Sigmoid colon (tissue), 4 donors: Measurements from ENCODE around the gene IFNGR1.

Source experiments
- EP300 ChIP-seq, 4 donors: sonication (generic); formaldehyde crosslinking; IDR thresholded peaks; one replicate each; pipeline ENCODE4 v1.6.1; 2017; ENCODE audit warnings: antibody characterized with exemption in 4 of 4
- POLR2AphosphoS5 ChIP-seq, 4 donors: sonication (generic); formaldehyde crosslinking; IDR thresholded peaks; one replicate each; pipeline ENCODE4 v1.6.1; 2017; ENCODE audit warnings: antibody characterized with exemption in 4 of 4
- TF ChIP-seq, protein P1 (sequence below), 4 experiments: fragments of 450-650 bp in 3 of 4; fragments of 200-600 bp in 1 of 4; IDR thresholded peaks; one replicate each; pipeline ENCODE4 v1.5.1; 2016 to 2019; ENCODE audit warnings: antibody characterized with exemption in 4 of 4, mild to moderate bottlenecking in 3 of 4, moderate library complexity in 2 of 4

DNA sequence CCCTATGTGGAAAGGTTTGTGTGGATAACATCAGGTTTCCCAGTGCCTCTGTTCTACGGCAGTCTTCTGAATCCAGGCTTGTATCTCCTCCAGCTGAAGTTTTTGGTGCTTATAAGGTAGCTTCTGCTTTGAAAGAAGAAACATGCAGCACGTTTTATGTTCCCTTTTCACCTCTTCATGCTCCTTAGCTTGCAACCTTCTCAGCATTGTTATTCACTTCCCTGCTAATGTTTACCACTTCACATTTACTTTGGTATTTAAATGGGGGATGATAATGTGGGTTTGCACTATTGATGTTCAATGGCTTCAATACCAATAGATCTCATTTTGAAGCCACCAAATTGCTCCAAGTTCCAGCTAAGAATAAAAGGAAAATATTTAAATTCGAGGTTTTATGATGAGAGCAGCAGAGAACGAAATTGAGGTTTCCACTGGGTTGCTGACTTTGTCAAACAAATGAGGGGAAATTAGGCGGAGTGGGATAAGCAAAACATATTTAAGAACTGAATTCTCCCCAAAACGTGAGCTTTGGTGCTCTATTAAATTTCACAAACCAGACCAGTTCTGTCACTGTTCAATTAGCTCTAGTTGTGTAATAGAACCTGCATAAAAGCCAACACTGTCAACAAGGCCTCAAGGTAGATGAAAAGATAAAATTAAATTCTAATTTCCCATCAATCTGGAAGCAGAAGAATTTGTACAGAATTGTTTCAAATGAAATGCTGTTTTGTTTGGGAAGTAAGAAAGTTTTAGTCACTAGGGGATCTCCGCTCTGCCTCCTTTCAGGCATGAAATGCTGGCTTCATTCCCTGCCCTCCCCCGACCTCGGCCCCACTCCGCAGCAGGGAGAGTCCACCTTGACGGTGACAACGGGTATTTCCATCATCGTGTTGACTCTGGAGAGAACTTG, 47.1 kb downstream of the IFNGR1 start:
- TF ChIP-seq, protein P1, sequence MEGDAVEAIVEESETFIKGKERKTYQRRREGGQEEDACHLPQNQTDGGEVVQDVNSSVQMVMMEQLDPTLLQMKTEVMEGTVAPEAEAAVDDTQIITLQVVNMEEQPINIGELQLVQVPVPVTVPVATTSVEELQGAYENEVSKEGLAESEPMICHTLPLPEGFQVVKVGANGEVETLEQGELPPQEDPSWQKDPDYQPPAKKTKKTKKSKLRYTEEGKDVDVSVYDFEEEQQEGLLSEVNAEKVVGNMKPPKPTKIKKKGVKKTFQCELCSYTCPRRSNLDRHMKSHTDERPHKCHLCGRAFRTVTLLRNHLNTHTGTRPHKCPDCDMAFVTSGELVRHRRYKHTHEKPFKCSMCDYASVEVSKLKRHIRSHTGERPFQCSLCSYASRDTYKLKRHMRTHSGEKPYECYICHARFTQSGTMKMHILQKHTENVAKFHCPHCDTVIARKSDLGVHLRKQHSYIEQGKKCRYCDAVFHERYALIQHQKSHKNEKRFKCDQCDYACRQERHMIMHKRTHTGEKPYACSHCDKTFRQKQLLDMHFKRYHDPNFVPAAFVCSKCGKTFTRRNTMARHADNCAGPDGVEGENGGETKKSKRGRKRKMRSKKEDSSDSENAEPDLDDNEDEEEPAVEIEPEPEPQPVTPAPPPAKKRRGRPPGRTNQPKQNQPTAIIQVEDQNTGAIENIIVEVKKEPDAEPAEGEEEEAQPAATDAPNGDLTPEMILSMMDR (IDR thresholded peaks at IDR 0.05): no peak
- TF ChIP-seq EP300 (IDR thresholded peaks at IDR 0.05): no peak
- TF ChIP-seq POLR2AphosphoS5 (IDR thresholded peaks at IDR 0.05): no peak
